Measurements from ENCODE around the gene NSUN3.

- TF ChIP-seq POLR2AphosphoS5 (IDR thresholded peaks at IDR 0.05; ENCODE audit: low read depth, low read length) (no peak), POLR2A (IDR thresholded peaks at IDR 0.05; ENCODE audit: low read depth, low read length) (no peak), TAF1 (IDR thresholded peaks at IDR 0.05; ENCODE audit: low read depth, low read length) (no peak), SPI1 (IDR thresholded peaks at IDR 0.05; ENCODE audit: low read depth, low read length) (no peak), PAX5 (IDR thresholded peaks at IDR 0.05; ENCODE audit: insufficient read depth, low read length, severe bottlenecking) (no peak)
Measured at GRCh38 chr3:94115482-94115881, 52.6 kb downstream of the NSUN3 start.

All from GM12891 (cell line).